Spleen (tissue), 11 donors: Measurements from ENCODE around the gene KRTDAP. TPM values are rescaled to one million over a fixed set of nuclear protein-coding genes. Genes with fewer than 3 reads are reported as not detected.

Experiments used
- DNase-seq: peaks from one replicate; pipeline ENCODE4 v3.0.0-alpha.2; 2020
- H3K27ac ChIP-seq, 8 donors: fragments of 200-600 bp; sonication (generic) in 7 of 8; 1 replicate in 4 of 8; 2 replicates in 4 of 8; pipeline versions ENCODE4 v1.5.0 to v1.8.0; 2016 to 2021; ENCODE audit warnings: inconsistent platforms in 4 of 8, mild to moderate bottlenecking in 4 of 8, moderate library complexity in 1 of 8
- H3K27me3 ChIP-seq, 7 donors: fragments of 200-600 bp; sonication (generic) in 6 of 7; replicated peaks in 1 of 7; 1 replicate in 4 of 7; 2 replicates in 3 of 7; pipeline versions ENCODE4 v1.5.0 to v1.8.0; 2016 to 2021; ENCODE audit warnings: inconsistent platforms in 3 of 7, mild to moderate bottlenecking in 1 of 7
- H3K36me3 ChIP-seq, 6 donors: fragments of 200-600 bp; sonication (generic) in 5 of 6; 1 replicate in 4 of 6; 2 replicates in 2 of 6; pipeline versions ENCODE4 v1.5.0 to v1.8.0; 2016 to 2021; ENCODE audit warnings: inconsistent platforms in 2 of 6
- H3K4me1 ChIP-seq, 6 donors: fragments of 200-600 bp; sonication (generic) in 5 of 6; 1 replicate in 3 of 6; 2 replicates in 3 of 6; pipeline versions ENCODE4 v1.5.0 to v1.8.0; 2016 to 2021; ENCODE audit warnings: inconsistent platforms in 3 of 6
- H3K4me3 ChIP-seq, 8 donors: fragments of 200-600 bp; sonication (generic) in 7 of 8; 1 replicate in 4 of 8; 2 replicates in 4 of 8; pipeline versions ENCODE4 v1.5.0 to v1.8.0; 2016 to 2021; ENCODE audit warnings: inconsistent platforms in 4 of 8, mild to moderate bottlenecking in 4 of 8, moderate library complexity in 2 of 8
- H3K9me3 ChIP-seq, 8 donors: fragments of 200-600 bp; sonication (generic) in 7 of 8; 1 replicate in 4 of 8; 2 replicates in 4 of 8; pipeline versions ENCODE4 v1.5.0 to v1.8.0; 2016 to 2021; ENCODE audit warnings: inconsistent platforms in 4 of 8
- POLR2A ChIP-seq, 3 donors: fragments of 450-650 bp; IDR thresholded peaks; one replicate each; pipeline ENCODE4 v1.5.1; 2017; ENCODE audit warnings: antibody characterized with exemption in 3 of 3, mild to moderate bottlenecking in 1 of 3
- POLR2AphosphoS5 ChIP-seq, 3 donors: sonication (generic); formaldehyde crosslinking; IDR thresholded peaks; one replicate each; pipeline ENCODE4 v1.5.1; 2017; ENCODE audit warnings: antibody characterized with exemption in 3 of 3
- whole genome bisulfite sequencing, 5 donors: extraction: QIAGEN DNeasy Blood & Tissue Kit in 3 of 5; methylation state at CpG; one replicate each; pipeline versions ENCODE4 v1.1.5 to v1.1.7; 2013 to 2018; 5-methylcytosine and 5-hydroxymethylcytosine counted together
- intact Hi-C: fragments of 100-400 bp; cut with DNase I; formaldehyde crosslinking; loops from one replicate; pipeline ENCODE4 v1.15.0; 2023; ENCODE audit warnings: low total_unique reads
- polyA plus RNA-seq, 3 donors: library from polyadenylated mRNA; stranded (reverse); fragments of 200-250 nt; gene quantifications; one replicate each; pipeline ENCODE4 v1.2.1, GENCODE V29; 2013
- total RNA-seq, 7 donors: library from RNA; depleted of rRNA in 3 of 7; stranded (reverse); fragments of >200 nt in 3 of 7; fragmentation: NEBNext Ultra II Directional in 4 of 7; extraction: Animal tissue kit (Norgen Biotek cat#: 25700) in 4 of 7; gene quantifications; one replicate each; pipeline versions ENCODE4 v1.1.0 to v1.2.1, GENCODE V29; 2016 to 2021
- TF ChIP-seq, protein P1 (sequence below), 11 experiments: fragments of 200-600 bp in 7 of 11; fragments of 450-650 bp in 4 of 11; sonication (generic) in 4 of 11; IDR thresholded peaks in 8 of 11; conservative IDR thresholded peaks in 3 of 11; 1 replicate in 7 of 11; 2 replicates in 4 of 11; pipeline versions ENCODE4 v1.4.0 to v1.8.0; 2016 to 2021; ENCODE audit warnings: antibody characterized with exemption in 11 of 11, inconsistent platforms in 4 of 11, mild to moderate bottlenecking in 1 of 11
- donor health status: healthy with polysubstance abuse.
- donor health status: DM: no; HTN: no; CAD: no; lungs with moderate emphysema.
- donor health status: DM: no; HTN: no; CAD: no.
- donor health status: Bipolar disorder and iron deficiency.
- donor health status: healthy.
- donor health status: DM: no; HTN: no; CAD: no.
- donor health status: DM: yes; HTN: yes; CAD: no.

KRTDAP gene
- total and polyA plus RNA-seq, 10 donors = 3.1 TPM; not detected in 9

DNA sequence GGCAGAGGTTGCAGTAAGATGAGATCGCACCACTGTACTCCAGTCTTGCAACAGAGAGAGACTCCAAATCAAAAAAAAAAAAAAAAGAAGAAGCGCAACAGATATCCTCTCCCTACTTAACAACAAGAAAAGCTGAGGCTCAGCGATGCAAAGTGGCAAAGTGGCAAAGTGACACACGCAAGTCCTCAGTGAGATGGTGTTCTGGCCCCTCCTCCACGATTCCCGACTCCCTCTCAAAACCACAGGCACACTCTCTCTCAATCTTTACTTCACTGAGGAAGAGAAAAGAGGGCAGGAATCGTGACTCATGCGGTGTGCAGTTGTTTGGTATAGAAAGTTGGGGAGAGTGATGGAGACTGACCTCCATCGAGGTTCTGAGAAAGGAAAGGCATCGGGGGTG, 29.7 kb downstream of the KRTDAP start:
- TF ChIP-seq, protein P1, sequence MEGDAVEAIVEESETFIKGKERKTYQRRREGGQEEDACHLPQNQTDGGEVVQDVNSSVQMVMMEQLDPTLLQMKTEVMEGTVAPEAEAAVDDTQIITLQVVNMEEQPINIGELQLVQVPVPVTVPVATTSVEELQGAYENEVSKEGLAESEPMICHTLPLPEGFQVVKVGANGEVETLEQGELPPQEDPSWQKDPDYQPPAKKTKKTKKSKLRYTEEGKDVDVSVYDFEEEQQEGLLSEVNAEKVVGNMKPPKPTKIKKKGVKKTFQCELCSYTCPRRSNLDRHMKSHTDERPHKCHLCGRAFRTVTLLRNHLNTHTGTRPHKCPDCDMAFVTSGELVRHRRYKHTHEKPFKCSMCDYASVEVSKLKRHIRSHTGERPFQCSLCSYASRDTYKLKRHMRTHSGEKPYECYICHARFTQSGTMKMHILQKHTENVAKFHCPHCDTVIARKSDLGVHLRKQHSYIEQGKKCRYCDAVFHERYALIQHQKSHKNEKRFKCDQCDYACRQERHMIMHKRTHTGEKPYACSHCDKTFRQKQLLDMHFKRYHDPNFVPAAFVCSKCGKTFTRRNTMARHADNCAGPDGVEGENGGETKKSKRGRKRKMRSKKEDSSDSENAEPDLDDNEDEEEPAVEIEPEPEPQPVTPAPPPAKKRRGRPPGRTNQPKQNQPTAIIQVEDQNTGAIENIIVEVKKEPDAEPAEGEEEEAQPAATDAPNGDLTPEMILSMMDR (IDR thresholded peaks at IDR 0.05 in 8 of 11, conservative IDR thresholded peaks at IDR 0.05 in 3 of 11) = no peak
- TF ChIP-seq POLR2A (IDR thresholded peaks at IDR 0.05) = no peak
- TF ChIP-seq POLR2AphosphoS5 (IDR thresholded peaks at IDR 0.05) = no peak
- no peaks in the 10 kb centered on the region for H3K9me3 ChIP-seq
- peak overlapping the region in 4 of 8 donors; percentile 38 to 86 (median 81) for H3K27ac ChIP-seq
- peaks cover 49 to 86% (median 77%) of the 10 kb centered on the region in 6 donors for H3K4me1 ChIP-seq
- no peak overlapping the region for H3K4me3 ChIP-seq
- peaks cover 0 to 6% (median 0%) of the 10 kb centered on the region in 7 donors for H3K27me3 ChIP-seq
- no peak for DNase-seq
- 60 to 81% (median 65%) methylated on average over 10 of the region's 10 CpGs for WGBS, 5 donors
- intact Hi-C loops = no loop called here
- H3K36me3 ChIP-seq = no peaks in the 10 kb centered on the region

DNA sequence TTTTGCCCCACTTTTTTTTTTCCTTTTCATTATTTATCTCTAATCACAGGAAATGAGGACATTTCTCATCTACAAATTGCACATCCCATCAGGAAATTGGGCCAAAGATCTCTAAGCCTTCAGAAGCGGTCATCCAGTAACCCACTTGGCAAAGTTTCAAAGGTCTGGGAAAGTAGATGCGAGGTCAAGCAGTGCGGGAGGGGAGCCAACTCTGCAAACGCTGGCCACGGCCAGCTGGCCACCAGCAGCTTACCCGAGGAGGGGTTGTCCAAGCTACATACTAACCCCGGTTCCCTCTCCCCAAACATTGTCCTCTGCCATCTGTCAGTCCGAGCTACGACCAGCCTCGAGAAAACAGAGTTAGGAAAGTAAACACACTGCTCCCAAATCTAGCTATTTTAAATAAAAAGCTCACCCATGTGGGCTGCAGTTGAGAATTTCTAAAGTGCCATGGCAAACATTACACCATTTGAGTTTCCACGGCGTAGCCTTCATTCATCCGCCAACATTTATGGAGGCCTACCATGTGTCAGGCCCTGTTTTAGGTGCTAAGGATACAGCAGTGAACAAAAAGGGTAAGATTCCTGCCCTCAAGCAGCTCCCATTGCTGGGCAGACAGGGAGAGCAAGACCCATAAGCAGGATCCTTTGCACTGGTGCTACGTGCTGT, 30.7 kb downstream of the KRTDAP start:
- DNase-seq = peak; percentile 80
- TF ChIP-seq, protein P1 (IDR thresholded peaks at IDR 0.05 in 8 of 11, conservative IDR thresholded peaks at IDR 0.05 in 3 of 11) = no peak
- TF ChIP-seq POLR2AphosphoS5 (IDR thresholded peaks at IDR 0.05) = peak; percentile 47 to 74 (median 63)
- Histone ChIP-seq H3K4me3 (peak overlapping the region in 1 of 8 donors; percentile 38), H3K4me1 (peaks cover 52 to 93% (median 80%) of the 10 kb centered on the region in 6 donors), H3K36me3 (no peaks in the 10 kb centered on the region), H3K27ac (peak overlapping the region in 7 of 8 donors; percentile 57 to 86 (median 70)), H3K9me3 (no peaks in the 10 kb centered on the region), H3K27me3 (peaks cover 0 to 5% (median 0%) of the 10 kb centered on the region in 7 donors)
- intact Hi-C loops = no loop called here
- WGBS, 5 donors = 43 to 61% (median 51%) methylated on average over 14 of the region's 14 CpGs

DNA sequence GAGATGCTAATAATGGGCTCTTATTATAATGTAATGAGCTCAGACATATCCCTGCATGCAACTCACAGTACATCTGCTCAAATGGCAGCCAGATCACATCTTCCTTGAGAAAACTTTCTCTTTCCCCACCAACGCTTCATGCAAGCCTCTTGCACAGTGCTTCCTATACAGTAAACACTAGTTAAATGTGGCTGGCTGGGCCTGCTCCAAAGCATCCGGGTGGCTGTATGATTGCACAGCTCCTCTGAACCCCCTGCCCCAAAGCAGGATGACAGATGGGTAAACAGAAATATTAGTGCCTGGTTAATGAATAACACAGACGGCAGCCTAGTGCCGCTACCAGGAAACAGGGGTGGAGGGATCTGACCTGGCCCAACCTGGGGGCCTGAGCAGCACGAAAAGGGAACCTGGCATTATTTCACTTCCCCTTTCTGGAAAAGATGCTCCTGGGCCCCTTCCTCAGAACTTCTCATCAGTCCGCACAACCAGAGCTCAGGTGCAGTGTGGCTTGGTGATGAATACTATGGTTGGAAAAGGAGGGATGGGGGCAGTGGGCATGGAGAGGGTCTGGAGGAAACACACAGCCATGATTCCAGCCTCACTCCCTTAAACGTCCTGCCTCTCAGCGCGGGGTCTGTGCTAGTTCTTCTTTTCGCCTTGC, 31.4 kb downstream of the KRTDAP start:
- intact Hi-C loops = no loop called here
- Histone ChIP-seq H3K36me3 (no peaks in the 10 kb centered on the region), H3K27me3 (peaks cover 0 to 4% (median 0%) of the 10 kb centered on the region in 7 donors), H3K4me3 (peak overlapping the region in 1 of 8 donors; percentile 38), H3K4me1 (peaks cover 52 to 89% (median 79%) of the 10 kb centered on the region in 6 donors), H3K27ac (peak overlapping the region in 7 of 8 donors; percentile 57 to 86 (median 70)), H3K9me3 (no peaks in the 10 kb centered on the region)
- peak; percentile 86 for DNase-seq
- TF ChIP-seq POLR2A (IDR thresholded peaks at IDR 0.05) (no peak), POLR2AphosphoS5 (IDR thresholded peaks at IDR 0.05) (no peak)
- TF ChIP-seq, protein P1 (IDR thresholded peaks at IDR 0.05 in 8 of 11, conservative IDR thresholded peaks at IDR 0.05 in 3 of 11) = no peak
- WGBS, 5 donors = 16 to 24% (median 21%) methylated on average over 9 to 10 of the region's 10 CpGs

- Histone ChIP-seq H3K9me3 (no peaks in the 10 kb centered on the region), H3K36me3 (no peaks in the 10 kb centered on the region)
These were observed 32.1 kb downstream of the KRTDAP start for GRCh38 chr19:35458192-35458591.

More at GRCh38 chr19:35458192-35458591, 32.1 kb downstream of the KRTDAP start:
- no peak for DNase-seq
- whole genome bisulfite sequencing, 5 donors = 59 to 81% (median 71%) methylated on average over 1 of the region's 1 CpG
- intact Hi-C loops = no loop called here
- no peak overlapping the region for H3K4me3 ChIP-seq
- peak overlapping the region in 4 of 8 donors; percentile 70 to 86 (median 81) for H3K27ac ChIP-seq
- peaks cover 0 to 6% (median 0%) of the 10 kb centered on the region in 7 donors for H3K27me3 ChIP-seq
- peaks cover 46 to 82% (median 72%) of the 10 kb centered on the region in 6 donors for H3K4me1 ChIP-seq
- TF ChIP-seq POLR2A (IDR thresholded peaks at IDR 0.05) = no peak
- TF ChIP-seq POLR2AphosphoS5 (IDR thresholded peaks at IDR 0.05) = no peak
- TF ChIP-seq, protein P1 (IDR thresholded peaks at IDR 0.05 in 8 of 11, conservative IDR thresholded peaks at IDR 0.05 in 3 of 11) = no peak
